ENCODE data around the gene HDAC4.

The HDAC4 gene

DNA sequence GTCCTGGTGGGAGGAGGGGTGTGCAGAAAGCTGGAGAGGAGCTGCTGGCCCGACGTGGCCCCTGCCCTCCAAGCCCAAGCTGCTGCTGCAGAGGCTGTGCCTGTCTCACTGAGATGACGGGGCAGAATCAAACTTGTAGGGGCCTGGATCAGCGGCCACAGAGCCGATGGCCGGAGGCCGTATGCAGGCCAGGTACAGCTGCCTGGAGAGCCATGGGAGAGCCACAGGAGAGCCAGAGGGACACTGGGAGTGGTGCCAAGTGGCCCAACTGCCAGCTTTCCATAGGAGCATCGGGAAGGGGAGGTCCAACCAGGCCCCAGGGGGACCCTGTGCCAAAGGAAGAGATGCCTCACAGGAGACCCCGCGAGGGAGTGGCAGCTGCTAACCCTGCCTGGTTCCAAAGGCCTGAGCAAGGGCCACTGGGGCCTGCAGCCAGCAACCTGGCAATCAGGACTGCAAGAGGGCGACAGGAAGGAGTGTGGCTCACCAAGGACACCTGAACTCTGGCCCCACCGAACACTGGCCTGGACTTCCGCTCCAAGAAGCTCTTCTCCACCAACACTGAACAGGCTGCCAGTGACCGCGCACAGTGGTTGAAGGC lies 70.7 kb downstream of the HDAC4 start:
- TF ChIP-seq, protein P1, sequence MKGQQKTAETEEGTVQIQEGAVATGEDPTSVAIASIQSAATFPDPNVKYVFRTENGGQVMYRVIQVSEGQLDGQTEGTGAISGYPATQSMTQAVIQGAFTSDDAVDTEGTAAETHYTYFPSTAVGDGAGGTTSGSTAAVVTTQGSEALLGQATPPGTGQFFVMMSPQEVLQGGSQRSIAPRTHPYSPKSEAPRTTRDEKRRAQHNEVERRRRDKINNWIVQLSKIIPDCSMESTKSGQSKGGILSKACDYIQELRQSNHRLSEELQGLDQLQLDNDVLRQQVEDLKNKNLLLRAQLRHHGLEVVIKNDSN (IDR thresholded peaks at IDR 0.05): no peak
- TF ChIP-seq CREB1 (IDR thresholded peaks at IDR 0.05; ENCODE audit: low read depth): no peak
- TF ChIP-seq EGR1 (IDR thresholded peaks at IDR 0.05): no peak
- no peak for TF ChIP-seq YY1 (IDR thresholded peaks at IDR 0.05; ENCODE audit: low read depth)
- TF ChIP-seq NFIC (IDR thresholded peaks at IDR 0.05): no peak
- no peak for TF ChIP-seq TAF1 (IDR thresholded peaks at IDR 0.05; ENCODE audit: low read depth)
- no peak for TF ChIP-seq RAD21 (IDR thresholded peaks at IDR 0.05; ENCODE audit: low read depth)
- no peak for TF ChIP-seq EP300 (IDR thresholded peaks at IDR 0.05; ENCODE audit: borderline replicate concordance)
- TF ChIP-seq TEAD4 (IDR thresholded peaks at IDR 0.05): no peak
- TF ChIP-seq ZBTB7A (IDR thresholded peaks at IDR 0.05; ENCODE audit: low read depth): no peak
- TF ChIP-seq FOXM1 (IDR thresholded peaks at IDR 0.05; ENCODE audit: borderline replicate concordance, low read depth): no peak
- no peak for TF ChIP-seq MAX (IDR thresholded peaks at IDR 0.05)
- no peak for TF ChIP-seq CEBPB (IDR thresholded peaks at IDR 0.05)

- no peak for TF ChIP-seq NFIC (IDR thresholded peaks at IDR 0.05)
Measured at GRCh38 chr2:239329284-239329971, 71.4 kb downstream of the HDAC4 start.

- TF ChIP-seq, protein P1 (IDR thresholded peaks at IDR 0.05): no peak
- no peak for TF ChIP-seq NFIC (IDR thresholded peaks at IDR 0.05)
Measured at GRCh38 chr2:239328351-239329191, 72.2 kb downstream of the HDAC4 start.

GRCh38 chr2:239327536-239328350 lies 73.1 kb downstream of the HDAC4 start:
- no peak for TF ChIP-seq ZBTB7A (IDR thresholded peaks at IDR 0.05; ENCODE audit: low read depth)
- no peak for TF ChIP-seq CEBPB (IDR thresholded peaks at IDR 0.05)
- no peak for TF ChIP-seq TAF1 (IDR thresholded peaks at IDR 0.05; ENCODE audit: low read depth)
- TF ChIP-seq EP300 (IDR thresholded peaks at IDR 0.05; ENCODE audit: borderline replicate concordance): no peak
- TF ChIP-seq, protein P1 (IDR thresholded peaks at IDR 0.05): no peak

- TF ChIP-seq TEAD4 (IDR thresholded peaks at IDR 0.05) (no peak), CREB1 (IDR thresholded peaks at IDR 0.05; ENCODE audit: low read depth) (no peak), EP300 (IDR thresholded peaks at IDR 0.05; ENCODE audit: borderline replicate concordance) (no peak), CEBPB (IDR thresholded peaks at IDR 0.05) (no peak), NFIC (IDR thresholded peaks at IDR 0.05) (no peak), MAX (IDR thresholded peaks at IDR 0.05) (no peak), YY1 (IDR thresholded peaks at IDR 0.05; ENCODE audit: low read depth) (no peak), TAF1 (IDR thresholded peaks at IDR 0.05; ENCODE audit: low read depth) (no peak), RAD21 (IDR thresholded peaks at IDR 0.05; ENCODE audit: low read depth) (no peak), ZBTB7A (IDR thresholded peaks at IDR 0.05; ENCODE audit: low read depth) (no peak), TCF12 (IDR thresholded peaks at IDR 0.05; ENCODE audit: low read depth) (no peak), REST (IDR thresholded peaks at IDR 0.05; ENCODE audit: low read depth) (no peak), EGR1 (IDR thresholded peaks at IDR 0.05) (no peak)
- TF ChIP-seq, protein P1 (IDR thresholded peaks at IDR 0.05): no peak
Measured at GRCh38 chr2:239326831-239327535, 73.8 kb downstream of the HDAC4 start.

Measured in Ishikawa (cell line).